ENCODE results near the gene NPBWR2.
"Not testable (repeated sequence)": the region's sequence is repeated elsewhere in the genome, so short reads cannot be mapped to it uniquely, and the experiment has no call there.

The NPBWR2 gene

GRCh38 chr20:64144144-64144912 lies 37.0 kb upstream of the NPBWR2 start:
- no peak for DNase-seq (ENCODE audit: low read depth)

DNA sequence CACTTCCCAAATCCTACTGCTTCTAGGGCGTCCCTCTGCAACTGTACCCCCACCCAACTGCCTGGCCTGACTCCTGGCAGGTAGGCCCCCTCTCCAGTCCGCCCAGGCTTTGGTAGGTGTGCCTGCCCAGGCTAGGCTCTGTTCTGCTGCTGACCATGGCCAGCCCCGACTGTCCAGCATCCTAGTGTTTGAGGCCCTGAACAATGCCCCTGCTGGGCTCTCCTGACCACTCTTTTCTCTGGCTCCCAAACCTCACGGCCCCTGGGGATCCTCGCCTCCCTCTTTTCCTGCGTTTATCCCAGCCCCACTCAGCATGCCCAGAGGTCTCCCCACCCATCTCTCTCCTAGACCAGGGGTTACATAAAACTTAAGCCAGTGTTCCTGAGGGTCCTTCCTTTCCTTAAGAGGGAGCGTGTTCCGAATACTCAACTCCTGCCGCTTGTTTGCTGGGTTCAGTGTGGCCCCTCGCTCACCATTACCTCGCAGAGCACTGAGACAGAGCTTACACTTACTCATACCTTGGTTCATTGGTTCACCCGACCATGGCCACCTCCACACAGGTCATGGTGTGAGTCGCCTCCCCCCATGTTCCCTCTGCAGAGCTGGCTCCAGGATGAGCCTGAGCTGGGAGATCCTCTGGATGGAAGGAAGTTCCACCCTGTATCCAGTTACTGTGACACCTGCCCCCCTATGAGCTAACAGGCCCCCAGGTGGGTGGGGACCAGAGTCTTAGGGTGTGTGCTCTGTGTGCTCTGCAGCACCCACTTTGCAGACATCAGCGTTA lies 35.8 kb upstream of the NPBWR2 start:
- DNase-seq (ENCODE audit: low read depth), result no peak

DNA sequence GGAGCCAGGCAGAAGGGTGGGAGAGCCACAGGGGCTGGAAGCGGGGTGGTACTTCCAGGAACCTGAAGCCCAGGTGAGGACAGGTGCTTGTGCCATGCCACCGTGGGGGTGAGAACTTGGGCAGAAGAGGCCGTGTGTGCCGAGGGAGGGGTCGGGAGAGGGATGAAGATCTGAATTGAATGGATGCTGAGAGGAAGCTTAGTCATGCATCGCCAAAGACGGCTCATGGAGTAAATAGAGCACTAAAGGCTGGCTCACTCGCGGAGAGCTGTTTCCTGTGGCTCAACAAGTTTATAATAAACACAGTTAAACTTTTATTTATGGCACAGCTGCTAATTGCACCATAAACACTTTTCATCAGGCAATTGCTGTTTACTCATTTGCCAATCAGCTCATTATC lies 35.2 kb upstream of the NPBWR2 start:
- DNase-seq (ENCODE audit: low read depth), result no peak

- DNase-seq (ENCODE audit: low read depth), result no peak
Observed at GRCh38 chr20:64140956-64141355, 33.6 kb upstream of the NPBWR2 start.

DNA sequence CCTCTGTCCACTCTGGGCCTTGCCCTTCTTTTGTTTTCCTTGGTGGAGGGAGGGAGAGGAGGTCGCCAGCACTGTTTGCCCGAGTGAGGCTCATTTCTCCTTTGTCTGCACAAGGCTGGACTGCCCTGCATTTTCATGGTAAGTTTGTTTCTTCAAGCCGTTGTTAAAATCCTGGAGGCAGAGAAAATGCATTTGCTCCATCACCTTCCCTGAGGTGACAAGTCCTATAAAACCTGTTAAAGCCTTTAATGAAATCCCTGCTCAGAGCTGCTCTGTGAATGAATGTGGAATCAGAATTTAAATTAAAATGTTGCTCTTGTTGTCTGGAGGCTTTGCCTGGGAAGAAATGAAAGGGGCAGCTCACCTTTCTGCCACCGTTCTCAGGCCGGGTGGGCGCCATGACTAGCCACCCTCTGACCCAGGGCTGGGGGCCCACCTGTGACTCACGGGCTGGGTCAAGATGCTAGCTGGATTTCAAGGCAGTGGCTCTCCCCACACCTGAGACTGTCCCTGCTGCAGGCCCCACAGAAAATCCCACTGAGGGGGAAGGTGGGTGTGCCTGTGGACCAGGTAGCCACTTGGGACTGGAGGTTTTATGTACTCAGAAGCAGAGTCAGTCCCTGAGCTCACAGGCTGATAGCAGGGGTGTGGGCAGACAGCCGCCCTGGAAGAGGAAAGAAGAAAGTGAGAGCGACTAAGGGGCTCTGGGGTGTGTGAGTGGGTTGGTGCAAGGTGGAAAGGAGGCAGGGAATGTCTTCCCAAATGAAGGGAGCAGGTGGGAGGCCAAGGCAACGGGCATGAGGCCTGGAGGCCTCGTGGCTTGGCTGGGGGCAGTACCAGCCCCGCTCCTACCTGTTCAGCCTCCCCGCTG lies 32.9 kb upstream of the NPBWR2 start:
- no peak for DNase-seq (ENCODE audit: low read depth)

GRCh38 chr20:64139199-64140060 lies 32.1 kb upstream of the NPBWR2 start:
- DNase-seq (ENCODE audit: low read depth), result no peak

DNA sequence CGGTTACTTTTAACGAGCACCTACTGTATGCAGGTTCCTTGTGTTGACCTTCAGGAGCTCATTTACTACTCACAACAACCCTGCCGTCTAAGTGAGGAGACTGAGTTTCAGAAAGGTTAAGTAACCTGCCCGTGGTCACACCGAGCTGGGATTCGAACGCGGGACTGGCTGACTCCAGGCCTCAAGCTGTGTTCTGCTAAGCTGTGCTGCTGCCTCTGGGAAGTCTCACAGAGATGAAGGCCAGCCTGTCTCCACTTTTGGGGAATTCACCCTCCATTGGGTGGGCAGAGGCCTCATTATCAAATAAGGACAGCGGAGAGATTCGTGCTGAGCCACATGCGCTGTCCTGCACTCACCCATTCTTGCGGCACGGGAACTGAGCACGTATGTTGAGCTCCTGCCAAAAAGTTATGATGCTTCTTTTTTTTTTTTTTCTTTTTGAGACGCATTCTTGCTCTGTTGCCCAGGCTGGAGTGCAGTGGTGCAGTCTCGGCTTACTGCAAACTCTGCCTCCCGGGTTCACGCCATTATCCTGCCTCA lies 31.0 kb upstream of the NPBWR2 start:
- no peak for DNase-seq (ENCODE audit: low read depth)

DNA sequence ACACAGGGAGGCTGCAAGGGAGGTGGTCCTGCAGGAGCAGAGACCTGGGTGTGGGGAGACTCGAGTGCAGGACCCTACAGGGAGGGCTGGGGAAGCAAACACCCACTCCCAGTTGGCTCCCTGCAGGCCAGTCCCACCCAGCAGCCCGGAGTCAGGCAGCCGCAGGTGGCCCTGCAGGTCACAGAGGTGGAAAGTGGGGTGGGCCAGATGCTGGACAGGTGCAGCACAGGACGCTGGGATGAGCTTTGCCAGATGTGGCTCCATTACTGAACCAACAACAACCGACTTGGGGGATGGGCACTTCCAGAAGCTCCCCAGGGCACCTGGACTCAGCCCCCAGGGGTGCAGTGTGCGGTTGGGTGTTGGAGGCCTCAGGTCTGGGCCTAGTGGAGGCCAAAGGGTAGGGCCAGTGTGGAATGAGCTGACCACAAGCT lies 30.2 kb upstream of the NPBWR2 start:
- no peak for DNase-seq (ENCODE audit: low read depth)

DNA sequence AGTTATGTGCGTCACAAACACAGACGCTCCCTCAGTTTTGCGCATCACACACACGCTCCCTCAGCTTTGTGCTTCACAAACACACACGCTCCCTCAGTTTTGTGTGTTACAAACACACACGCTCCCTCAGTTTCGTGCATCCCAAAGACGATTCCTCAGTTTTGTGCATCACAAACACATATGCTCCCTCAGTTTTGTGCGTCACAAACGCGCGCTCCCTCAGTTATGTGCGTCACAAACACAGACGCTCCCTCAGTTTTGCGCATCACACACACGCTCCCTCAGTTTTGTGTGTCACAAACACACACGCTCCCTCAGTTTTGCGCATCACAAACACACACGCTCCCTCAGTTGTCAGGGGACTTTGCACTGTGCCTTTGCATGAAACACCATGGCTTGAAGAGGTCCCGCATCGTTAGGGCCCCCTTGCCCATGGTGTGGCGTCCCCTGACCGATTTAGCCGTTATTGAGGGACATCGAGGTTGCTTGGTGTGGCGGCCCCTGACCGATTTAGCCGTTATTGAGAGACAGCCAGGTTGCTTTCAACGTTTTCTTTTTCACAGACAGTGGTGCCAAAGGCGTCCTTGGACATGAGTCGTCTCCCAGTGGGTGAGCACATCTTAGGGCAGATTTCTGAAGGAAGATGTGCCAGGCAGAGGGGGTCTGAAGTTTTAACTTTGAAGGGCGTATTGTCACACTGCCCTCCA lies 28.8 kb upstream of the NPBWR2 start:
- no peak for DNase-seq (ENCODE audit: low read depth)

DNA sequence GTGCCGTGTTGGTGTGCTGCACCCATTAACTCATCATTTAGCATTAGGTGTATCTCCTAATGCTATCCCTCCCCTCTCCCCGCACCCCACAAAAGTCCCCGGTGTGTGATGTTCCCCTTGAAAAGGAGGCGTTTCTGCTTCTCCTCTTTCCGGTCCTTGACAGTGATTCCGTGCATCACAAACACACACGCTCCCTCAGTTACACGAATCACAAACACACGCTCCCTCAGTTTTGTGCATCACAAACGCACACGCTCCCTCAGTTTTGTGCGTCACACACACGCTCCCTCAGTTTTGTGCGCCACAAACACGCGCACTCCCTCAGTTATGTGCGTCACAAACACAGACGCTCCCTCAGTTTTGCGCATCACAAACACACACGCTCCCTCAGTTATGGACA lies 27.4 kb upstream of the NPBWR2 start:
- DNase-seq (ENCODE audit: low read depth), result not testable (repeated sequence)

DNA sequence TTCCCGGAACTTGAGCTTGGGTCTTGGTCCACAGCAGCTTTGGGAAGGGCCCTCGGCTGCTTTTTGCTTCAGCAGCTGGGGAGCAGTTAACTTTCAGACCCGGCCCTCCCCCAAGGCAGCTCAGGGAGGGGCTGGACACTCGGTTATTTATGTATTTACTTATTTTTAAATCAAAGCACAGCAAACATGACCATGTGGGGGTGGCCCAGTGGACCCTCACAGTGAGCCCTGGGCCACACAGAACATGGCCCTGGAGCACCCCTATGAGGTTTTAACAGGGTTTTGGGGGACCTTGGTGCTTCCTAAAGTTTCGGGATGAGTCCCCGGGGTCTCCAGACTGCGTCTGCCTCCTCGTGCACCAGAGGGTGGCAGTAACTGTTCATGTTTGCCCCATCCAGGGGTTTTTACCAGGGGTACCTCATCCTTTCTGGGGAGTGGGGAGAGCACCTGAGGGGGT lies 26.6 kb upstream of the NPBWR2 start:
- DNase-seq (ENCODE audit: low read depth), result no peak

DNA sequence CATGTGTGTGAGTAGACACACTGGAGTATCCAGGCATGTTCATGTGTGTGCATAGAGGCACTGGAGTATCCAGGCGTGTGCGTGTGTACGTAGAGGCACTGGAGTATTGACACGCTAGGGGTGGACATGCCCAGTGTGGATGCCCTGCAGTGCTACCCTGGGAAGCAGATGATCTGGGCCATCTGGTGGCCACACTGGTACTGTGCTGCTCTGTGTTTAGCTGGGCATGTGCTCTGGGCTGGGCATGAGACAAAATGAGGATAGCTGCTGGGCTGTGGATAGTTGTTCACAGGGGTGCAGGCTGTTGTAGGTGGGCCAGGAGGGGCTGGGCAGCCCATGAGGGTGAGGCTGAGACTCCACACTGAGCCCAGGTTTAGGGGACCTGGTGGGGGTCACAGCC lies 24.0 kb upstream of the NPBWR2 start:
- no peak for DNase-seq (ENCODE audit: low read depth)

GRCh38 chr20:64130876-64131275 lies 23.5 kb upstream of the NPBWR2 start:
- no peak for DNase-seq (ENCODE audit: low read depth)

DNA sequence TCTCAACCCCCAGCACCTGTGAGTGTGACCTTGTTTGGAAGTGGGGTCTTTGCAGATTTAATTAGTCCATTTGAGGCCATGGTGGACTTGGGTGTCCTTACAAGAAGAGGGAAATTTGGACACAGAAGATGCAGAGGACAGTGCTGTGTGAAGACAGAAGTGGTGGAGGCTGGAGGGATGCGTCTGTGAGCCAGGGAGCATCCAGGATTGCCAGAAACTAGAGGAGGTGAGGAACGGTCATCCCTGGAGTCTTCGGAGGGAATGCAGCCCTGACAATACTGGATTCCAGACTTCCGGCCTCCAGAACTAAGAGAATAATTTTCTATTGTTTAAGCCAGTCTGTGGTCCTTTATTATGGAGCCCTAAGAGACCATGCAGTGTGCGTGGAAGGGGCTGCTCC lies 22.9 kb upstream of the NPBWR2 start:
- no peak for DNase-seq (ENCODE audit: low read depth)

GRCh38 chr20:64129146-64129782 lies 21.9 kb upstream of the NPBWR2 start:
- DNase-seq (ENCODE audit: low read depth), result no peak

- not testable (repeated sequence) for DNase-seq (ENCODE audit: low read depth)
Observed at GRCh38 chr20:64123517-64123916, 16.2 kb upstream of the NPBWR2 start.

GRCh38 chr20:64122927-64123326 lies 15.6 kb upstream of the NPBWR2 start:
- DNase-seq (ENCODE audit: low read depth), result not testable (repeated sequence)

GRCh38 chr20:64121586-64121985 lies 14.2 kb upstream of the NPBWR2 start:
- DNase-seq (ENCODE audit: low read depth), result no peak

DNA sequence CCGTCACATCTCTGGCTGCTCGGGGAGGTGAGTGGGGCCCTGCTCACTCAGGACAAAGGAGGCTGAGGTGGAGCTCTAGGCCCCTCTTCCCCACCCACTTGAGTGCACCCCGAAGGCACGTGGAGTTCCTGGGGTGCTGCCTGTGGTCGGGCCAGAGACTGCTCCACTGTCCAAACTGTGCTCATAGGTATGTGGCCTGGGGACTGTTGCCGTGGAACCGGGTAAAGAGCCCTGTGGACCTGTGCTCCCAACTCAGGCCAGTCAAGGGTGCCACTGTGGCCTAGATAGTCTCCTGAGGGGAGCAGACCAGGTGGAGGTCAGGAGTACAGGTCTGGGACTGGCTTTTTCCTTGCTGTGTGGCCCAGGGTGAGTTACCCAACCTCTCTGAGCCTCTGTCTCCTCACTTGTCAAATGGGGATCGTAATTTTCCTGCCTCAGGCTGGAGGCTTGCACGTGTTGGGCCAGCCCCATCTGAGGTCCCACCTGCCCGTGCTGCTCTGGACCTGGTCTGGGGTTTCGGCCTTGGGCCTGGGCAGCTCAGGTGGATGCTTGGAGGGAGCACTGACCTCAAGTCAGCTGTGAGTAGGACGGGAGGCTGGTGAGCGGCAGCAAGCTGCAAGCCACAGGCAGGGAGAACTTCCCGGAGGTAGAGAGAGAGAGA lies 12.4 kb upstream of the NPBWR2 start:
- DNase-seq (ENCODE audit: low read depth), result no peak
